DOHH2 (cell line): ENCODE results near the gene GNAT3.

Experiments used
- EZH2phosphoT487 ChIP-seq: fragments of 200-600 bp; sonication (generic); IDR thresholded peaks from 2 replicates; pipeline ENCODE4 v1.6.1; 2017; ENCODE audit warnings: borderline replicate concordance, mild to moderate bottlenecking, antibody characterized with exemption, low read length, moderate library complexity, mixed read lengths
- TF ChIP-seq, protein P1 (sequence below): fragments of 200-600 bp; sonication (generic); IDR thresholded peaks from one replicate; pipeline ENCODE4 v1.5.1; 2014; ENCODE audit warnings: antibody characterized with exemption, mild to moderate bottlenecking, low read depth, low read length; ENCODE audit not compliant: poor library complexity, severe bottlenecking

DNA sequence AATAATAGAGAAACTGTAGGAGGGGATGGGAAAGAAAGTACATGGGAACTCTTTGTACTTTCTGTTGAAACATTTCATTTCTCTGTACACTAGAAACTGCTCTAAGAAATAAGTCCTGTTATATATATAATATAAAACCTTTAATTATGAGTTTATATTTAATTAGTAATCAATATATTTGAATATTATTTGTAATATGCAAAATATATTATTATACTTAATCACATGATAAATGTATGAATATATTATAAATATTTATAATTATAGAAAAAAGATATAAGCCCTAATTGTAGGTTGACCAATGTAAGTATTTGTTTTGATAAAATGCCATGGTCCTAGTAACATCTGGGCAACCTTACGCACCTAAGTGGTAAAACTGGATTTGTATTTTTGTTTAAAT lies 51.0 kb downstream of the GNAT3 start:
- TF ChIP-seq, protein P1, sequence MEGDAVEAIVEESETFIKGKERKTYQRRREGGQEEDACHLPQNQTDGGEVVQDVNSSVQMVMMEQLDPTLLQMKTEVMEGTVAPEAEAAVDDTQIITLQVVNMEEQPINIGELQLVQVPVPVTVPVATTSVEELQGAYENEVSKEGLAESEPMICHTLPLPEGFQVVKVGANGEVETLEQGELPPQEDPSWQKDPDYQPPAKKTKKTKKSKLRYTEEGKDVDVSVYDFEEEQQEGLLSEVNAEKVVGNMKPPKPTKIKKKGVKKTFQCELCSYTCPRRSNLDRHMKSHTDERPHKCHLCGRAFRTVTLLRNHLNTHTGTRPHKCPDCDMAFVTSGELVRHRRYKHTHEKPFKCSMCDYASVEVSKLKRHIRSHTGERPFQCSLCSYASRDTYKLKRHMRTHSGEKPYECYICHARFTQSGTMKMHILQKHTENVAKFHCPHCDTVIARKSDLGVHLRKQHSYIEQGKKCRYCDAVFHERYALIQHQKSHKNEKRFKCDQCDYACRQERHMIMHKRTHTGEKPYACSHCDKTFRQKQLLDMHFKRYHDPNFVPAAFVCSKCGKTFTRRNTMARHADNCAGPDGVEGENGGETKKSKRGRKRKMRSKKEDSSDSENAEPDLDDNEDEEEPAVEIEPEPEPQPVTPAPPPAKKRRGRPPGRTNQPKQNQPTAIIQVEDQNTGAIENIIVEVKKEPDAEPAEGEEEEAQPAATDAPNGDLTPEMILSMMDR, result no peak
- TF ChIP-seq EZH2phosphoT487, result no peak
